GM12872 (cell line): ENCODE results near the gene CCDC71.

Source experiments
- CTCF ChIP-seq: IDR thresholded peaks from 3 replicates; pipeline ENCODE4 v1.5.1; 2011; ENCODE audit warnings: low read depth, mild to moderate bottlenecking, low read length, moderate library complexity; ENCODE audit not compliant: insufficient read depth

CCDC71 gene

GRCh38 chr3:49174397-49174985 lies 8.4 kb upstream of the CCDC71 start:
- TF ChIP-seq CTCF, result no peak

- no peak for TF ChIP-seq CTCF
Measured at GRCh38 chr3:49173792-49174170, 7.7 kb upstream of the CCDC71 start.

GRCh38 chr3:49173116-49173791 lies 7.1 kb upstream of the CCDC71 start:
- no peak for TF ChIP-seq CTCF

GRCh38 chr3:49172551-49173041 lies 6.5 kb upstream of the CCDC71 start:
- TF ChIP-seq CTCF, result no peak

- TF ChIP-seq CTCF, result no peak
Measured at GRCh38 chr3:49171775-49172500, 5.8 kb upstream of the CCDC71 start.

- peak; percentile 91 for TF ChIP-seq CTCF
Measured at GRCh38 chr3:49171119-49171774, 5.1 kb upstream of the CCDC71 start, which contains the start of gene KLHDC8B. TSS of gene KLHDC8B (plus strand) at chr3:49171598. CDS start at chr3:49172770, 1,172 bp downstream.

GRCh38 chr3:49170744-49171118 lies 4.6 kb upstream of the CCDC71 start:
- TF ChIP-seq CTCF, result no peak
